Measurements from ENCODE around the gene SYNE4.
"Not testable (repeated sequence)": the region's sequence is repeated elsewhere in the genome, so short reads cannot be mapped to it uniquely, and the experiment has no call there.

Gene SYNE4

DNA sequence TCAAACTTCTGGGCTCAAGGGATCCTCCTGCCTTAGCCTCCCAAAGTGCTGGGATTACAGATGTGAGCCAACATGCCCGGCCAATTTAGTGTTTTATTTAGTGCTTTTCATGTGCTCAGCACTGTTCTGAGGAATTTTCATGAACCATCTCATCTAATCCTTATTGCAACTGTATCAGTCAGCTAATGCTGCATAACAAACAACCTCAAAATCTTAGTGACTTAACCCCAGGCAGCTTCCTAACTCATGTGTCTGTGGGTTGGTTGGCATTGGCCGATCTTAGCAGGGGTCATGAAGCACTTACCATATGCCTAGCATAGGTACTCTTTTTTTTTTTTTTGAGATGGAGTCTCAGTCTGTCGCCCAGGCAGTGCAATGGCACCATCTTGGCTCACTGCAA, 19.8 kb downstream of the SYNE4 start:
- no peak for DNase-seq

DNA sequence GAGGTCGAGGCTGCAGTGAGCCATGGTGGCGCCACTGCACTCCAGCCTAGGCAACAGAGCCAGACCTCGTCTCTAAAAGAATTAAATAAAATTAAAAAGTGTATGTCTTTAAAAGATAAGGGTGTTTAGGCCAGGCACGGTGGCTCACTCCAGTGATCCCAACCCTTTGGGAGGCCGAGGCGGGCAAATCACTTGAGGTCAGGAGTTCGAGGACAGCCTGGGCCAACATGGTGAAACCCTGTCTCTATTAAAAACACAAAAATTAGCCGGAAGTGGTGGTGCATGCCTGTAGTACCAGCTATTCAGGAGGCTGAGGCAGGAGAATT, 21.1 kb downstream of the SYNE4 start:
- DNase-seq: no peak

GRCh38 chr19:35986664-35987570, 21.7 kb downstream of the SYNE4 start:
- no peak for DNase-seq

- no peak for DNase-seq
These were observed 22.5 kb downstream of the SYNE4 start for GRCh38 chr19:35986111-35986510.

- no peak for DNase-seq
These were observed 25.4 kb downstream of the SYNE4 start for GRCh38 chr19:35983177-35983576.

DNA sequence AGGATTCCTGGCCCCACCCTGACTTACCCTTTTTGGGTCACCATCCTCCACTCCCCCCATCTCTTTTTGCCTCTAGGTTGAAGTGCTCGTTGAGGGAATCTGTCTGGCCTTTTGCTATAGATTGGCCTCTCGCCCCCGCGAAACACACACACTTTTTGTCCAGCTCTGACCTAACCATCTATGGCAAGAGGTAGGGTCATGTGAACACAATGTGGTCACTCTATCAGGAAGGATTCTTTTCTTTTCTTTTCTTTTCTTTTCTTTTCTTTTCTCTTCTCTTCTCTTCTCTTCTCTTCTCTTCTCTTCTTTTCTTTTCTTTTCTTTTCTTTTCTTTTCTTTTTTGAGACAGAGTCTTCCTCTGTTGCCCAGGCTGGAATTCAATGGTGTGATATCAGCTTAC, 27.6 kb downstream of the SYNE4 start:
- DNase-seq: not testable (repeated sequence)

GRCh38 chr19:35978832-35979365, 29.7 kb downstream of the SYNE4 start:
- DNase-seq: no peak

- no peak for DNase-seq
These were observed 30.3 kb downstream of the SYNE4 start for GRCh38 chr19:35978271-35978670.

DNA sequence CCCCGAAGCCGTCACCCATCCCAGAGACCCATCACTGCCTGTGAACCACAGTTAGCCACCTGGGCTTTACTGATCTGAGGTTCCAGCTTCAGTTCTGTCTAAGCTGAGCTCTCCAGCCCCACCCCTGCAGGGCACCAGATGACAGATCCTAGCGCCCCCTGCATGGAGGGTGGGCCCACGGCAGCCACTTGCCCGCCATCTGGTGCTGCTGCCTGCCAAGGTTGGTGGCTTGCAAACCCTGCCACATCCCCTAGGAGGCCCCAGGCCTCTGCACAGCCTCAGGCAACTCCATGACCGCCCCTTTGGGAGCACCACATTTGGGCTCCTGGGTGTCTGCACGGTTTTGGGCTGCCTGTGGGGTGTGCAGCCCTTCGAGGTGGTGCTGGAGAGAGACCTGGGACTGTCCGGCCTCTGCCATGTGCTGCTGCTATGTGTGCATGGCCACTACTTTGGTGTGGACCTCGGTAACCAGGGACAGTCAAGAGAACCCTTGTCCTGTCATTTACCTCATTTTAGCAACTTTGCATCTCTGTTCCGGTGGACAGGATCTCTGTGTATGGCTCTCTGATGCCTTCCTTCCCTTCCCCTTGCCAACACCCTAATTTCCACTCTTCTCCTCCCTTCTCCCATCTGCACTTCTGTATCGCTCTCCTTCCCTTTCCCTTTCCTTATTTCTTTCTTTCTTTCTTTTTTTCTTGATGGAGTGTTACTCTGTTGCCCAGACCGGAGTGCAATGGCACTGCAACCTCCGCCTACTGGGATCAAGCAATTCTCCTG, 31.0 kb downstream of the SYNE4 start:
- no peak for DNase-seq

DNA sequence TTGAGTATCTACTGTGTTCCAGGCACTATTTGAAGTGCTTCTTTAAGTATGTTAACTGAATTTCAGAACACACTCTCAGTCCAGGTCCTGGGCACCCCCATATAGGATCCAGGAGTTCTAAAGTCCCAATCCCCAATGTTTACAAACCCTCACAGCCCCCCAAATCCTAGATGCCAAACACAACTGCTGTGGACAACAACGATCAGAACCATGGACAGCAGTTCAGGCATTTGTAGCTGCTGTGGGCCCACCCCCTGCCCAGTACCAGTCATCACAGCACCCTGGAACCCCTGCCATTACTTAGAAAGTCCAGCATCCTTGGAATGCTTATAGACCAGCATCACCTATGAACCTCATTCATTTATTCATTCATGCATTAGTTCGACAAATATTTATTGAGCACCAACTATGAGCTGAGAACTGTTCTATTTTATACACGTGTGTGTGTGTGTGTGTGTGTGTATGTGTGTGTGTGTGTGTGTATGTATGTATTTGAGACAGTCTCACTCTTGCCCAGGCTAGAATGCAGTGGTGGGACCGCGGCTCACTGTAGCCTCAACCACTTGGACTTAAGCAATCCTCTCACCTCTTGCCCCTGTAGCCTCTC, 32.9 kb downstream of the SYNE4 start:
- peak; percentile 23 for DNase-seq

DNA sequence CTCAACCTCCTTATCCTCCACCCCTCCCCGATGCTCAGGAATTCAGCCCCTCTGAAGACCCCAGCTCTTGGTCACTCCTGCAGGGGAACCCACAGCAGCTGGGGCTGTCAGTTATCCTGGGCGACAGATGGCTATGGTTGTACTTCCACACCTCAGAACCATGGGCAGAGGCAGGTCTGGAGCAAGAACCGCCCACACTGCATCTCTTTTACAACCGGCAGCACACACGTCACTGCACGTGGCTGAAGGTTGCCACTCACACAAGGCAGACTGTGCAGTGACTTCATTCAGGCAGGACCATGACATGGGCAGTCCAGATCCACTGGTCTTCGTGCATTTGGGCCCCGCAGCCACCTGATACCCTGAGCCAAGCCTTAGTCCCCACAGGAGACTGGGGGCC, 35.1 kb downstream of the SYNE4 start:
- DNase-seq: no peak

DNA sequence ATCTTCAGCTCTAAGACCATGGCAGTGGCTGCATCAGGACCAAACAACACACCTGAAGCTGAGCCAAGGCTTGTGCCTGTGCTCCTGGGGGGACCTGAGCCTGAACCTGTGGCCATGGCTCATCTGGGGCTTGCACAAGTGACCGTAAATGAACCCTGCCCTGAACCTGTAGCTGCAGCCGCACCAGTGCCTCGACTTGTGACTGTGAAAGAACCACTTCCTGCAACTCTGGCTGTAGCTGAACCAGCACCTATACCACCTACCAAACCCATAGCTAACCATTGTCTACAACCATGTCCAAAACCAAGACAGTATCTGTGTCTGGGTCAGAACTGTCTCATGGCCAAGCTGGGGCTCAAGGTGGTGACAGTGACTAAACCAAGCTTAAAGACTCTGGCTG, 41.8 kb downstream of the SYNE4 start:
- DNase-seq: no peak

DNA sequence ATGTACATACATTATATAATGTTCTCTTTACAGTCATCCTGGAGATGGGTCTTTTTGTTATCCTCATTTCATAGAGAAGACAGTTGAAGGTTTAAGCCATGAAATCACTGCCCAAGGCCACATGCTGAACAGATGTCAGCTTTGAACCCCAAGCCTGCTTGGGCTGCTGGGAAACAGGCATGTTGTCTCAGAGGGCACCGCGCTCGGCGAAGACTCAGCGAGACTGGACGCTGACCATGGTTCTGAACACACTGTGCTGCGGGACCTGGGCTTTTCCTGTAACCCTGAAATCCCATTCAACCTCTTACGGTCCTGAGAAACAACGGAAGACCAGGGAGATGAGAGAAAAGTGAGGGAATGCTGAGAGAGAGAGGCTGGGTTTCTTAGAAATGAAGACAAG, 45.1 kb downstream of the SYNE4 start:
- DNase-seq: peak; percentile 57

- DNase-seq: no peak
These were observed 48.1 kb downstream of the SYNE4 start for GRCh38 chr19:35960432-35960972.

DNA sequence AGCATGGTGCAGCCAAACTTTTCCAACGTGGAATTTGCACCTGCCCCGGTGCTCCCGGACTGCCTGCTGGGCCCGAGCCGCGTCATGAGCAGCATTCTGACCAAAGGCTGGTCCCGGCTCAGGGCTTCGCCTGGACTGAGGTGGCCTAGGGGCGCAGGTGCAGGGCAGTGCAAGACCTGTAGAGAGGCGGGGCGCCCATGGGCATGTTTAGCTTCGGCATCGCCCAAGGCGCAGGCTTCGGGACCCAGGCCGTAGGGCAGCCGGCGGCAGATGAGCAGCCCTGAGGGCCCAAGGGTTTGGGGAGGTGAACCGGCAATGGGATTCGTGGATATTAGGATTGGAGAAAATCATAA, 48.7 kb downstream of the SYNE4 start:
- no peak for DNase-seq

DNA sequence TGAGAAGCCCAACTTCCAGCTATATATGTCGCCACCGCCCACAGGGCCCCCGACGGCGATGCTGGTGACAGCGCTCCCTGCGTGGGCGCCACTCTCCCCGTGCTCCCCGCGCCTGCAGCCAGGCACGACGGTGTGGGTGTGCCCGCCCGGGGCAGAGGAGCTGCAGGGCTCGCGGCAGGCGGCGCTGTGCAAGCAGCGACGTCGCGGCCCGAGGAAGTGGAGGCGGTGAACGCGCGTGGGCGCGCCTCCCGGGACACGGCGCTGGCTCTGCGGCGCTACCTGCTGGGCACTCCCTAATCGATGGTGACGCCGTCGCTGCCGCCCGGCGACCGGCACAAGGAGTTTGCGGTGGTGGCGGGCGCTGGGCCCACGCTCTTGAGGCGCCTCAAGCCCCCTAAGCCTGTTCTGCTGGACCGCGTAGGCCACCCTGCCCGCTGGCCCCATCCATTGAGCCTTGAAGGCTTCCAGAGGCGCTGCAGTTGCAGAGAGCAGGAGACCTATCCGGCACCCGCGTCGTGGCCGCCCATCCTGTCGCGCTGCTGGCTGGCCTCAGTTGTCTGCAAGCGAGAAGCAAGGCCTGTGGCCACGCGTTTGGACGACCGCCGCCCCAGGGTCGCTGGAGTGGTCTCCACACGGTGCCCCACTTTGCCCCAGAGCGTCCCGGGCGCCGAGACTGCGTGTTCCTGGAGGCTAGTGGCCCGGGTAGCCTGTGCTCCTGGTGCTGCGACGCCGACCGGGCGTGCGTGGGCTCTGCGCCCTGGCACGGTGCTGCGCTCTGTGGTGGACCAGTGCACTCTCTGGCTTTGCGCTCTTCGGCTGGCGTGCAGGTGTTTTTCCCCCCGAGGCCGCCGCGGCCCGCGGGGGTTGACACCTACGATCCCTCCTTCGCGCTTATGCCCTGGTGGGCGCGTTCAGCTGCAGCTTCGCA, 49.3 kb downstream of the SYNE4 start:
- DNase-seq: no peak

- no peak for DNase-seq
These were observed 50.0 kb downstream of the SYNE4 start for GRCh38 chr19:35958660-35959039.

DNA sequence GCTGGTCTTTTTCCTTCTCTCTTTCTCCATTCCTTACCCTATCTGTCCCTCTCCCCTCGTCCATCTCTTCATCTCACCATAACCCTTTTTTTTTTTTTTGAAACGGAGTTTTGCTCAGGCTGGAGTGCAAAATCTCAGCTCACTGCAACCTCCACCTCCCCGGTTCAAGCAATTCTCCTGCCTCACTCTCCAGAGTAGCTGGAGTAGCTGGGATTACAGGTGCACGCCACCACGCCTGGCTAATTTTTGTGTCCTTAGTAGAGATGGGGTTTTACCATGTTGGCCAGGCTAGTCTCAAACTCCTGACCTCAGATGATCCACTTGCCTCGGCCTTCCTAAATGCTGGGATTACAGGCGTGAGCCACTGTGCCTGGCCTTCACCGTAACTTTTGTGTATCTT, 51.2 kb downstream of the SYNE4 start:
- not testable (repeated sequence) for DNase-seq

GRCh38 chr19:35955881-35956634, 52.6 kb downstream of the SYNE4 start:
- no peak for DNase-seq
